ENCODE data around the gene CWC27.

CWC27 gene

GRCh38 chr5:64768358-64769312 is at the start of gene CWC27, which contains the start of gene SREK1IP1:
Gene CWC27 (plus strand): TSS chr5:64768930. CDS start chr5:64769147, 217 bp downstream.
Gene SREK1IP1 (minus strand): TSS chr5:64768691. CDS start chr5:64768517, 174 bp downstream.
- peak; percentile 85 for DNase-seq (ENCODE audit: low read depth)
- H3K4me3 ChIP-seq (ENCODE audit: low read depth, low read length), result peak within 1 kb of the TSS; percentile 84
- TF ChIP-seq, protein P1, sequence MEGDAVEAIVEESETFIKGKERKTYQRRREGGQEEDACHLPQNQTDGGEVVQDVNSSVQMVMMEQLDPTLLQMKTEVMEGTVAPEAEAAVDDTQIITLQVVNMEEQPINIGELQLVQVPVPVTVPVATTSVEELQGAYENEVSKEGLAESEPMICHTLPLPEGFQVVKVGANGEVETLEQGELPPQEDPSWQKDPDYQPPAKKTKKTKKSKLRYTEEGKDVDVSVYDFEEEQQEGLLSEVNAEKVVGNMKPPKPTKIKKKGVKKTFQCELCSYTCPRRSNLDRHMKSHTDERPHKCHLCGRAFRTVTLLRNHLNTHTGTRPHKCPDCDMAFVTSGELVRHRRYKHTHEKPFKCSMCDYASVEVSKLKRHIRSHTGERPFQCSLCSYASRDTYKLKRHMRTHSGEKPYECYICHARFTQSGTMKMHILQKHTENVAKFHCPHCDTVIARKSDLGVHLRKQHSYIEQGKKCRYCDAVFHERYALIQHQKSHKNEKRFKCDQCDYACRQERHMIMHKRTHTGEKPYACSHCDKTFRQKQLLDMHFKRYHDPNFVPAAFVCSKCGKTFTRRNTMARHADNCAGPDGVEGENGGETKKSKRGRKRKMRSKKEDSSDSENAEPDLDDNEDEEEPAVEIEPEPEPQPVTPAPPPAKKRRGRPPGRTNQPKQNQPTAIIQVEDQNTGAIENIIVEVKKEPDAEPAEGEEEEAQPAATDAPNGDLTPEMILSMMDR (IDR thresholded peaks at IDR 0.05; ENCODE audit: control insufficient read depth, extremely low read depth, insufficient read depth), result no peak

DNA sequence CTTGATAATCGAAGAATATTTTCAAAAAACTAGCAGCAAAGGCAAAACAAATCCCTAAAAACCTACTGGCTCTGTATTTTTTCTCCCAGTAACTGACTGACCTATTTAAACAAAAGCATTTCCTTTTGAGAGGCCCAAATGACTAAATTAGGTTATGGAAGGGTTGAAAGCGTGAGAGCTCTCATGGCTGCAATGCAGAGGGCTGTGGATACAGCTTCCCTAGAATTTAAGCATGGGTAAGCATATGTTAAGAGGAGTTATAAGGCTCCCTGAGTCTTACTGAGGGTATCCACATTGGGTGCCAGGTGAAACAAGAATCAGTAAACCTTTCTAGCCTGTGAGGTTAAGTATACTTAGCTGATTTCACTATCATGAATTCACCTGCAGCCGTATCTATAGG is 46.1 kb upstream of the CWC27 start:
- H3K4me3 ChIP-seq (ENCODE audit: low read depth, low read length), result no peak overlapping the region
- TF ChIP-seq, protein P1 (IDR thresholded peaks at IDR 0.05; ENCODE audit: control insufficient read depth, extremely low read depth, insufficient read depth), result no peak
- DNase-seq (ENCODE audit: low read depth), result no peak

DNA sequence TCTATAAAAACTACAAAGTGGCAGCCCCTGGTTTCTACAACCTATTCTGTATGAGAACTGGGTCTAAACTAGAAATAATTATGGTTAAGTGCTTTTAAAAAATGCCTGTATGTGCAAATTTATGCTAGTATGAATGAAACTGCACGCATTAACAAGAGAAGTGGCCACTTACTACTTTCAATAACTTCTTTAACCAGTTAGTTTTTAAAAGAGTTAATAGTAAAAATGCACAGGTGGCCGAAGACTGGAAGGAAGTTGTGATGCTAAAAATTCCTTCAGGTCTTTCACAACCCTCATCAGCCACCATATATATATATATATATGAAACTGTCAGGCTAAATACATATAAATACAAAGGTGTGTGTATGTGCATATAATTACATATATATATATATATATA is 41.6 kb upstream of the CWC27 start:
- no peak overlapping the region for H3K4me3 ChIP-seq (ENCODE audit: low read depth, low read length)
- DNase-seq (ENCODE audit: low read depth), result no peak
- TF ChIP-seq, protein P1 (IDR thresholded peaks at IDR 0.05; ENCODE audit: control insufficient read depth, extremely low read depth, insufficient read depth), result no peak

GRCh38 chr5:64742411-64742810 is 26.3 kb upstream of the CWC27 start:
- H3K4me3 ChIP-seq (ENCODE audit: low read depth, low read length), result no peak overlapping the region
- no peak for DNase-seq (ENCODE audit: low read depth)
- TF ChIP-seq, protein P1 (IDR thresholded peaks at IDR 0.05; ENCODE audit: control insufficient read depth, extremely low read depth, insufficient read depth), result no peak

DNA sequence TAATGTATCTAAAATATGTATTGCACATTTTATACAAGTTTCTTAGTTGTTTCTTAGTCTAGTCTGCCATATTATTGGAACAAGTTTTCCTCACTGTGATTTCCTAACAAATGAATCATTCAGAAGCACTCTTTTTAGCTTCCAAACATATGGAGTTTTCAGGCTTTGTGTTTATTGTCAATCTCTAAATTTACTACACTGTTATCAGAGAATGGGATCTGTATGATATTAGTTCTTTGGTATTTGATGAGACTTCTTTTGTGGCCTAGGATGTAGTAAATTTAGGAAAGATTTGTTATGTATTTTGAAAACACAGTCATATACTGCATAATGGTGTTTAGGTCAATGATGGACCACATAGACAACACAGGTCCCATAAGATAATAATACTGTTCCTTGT is 25.9 kb upstream of the CWC27 start:
- no peak for DNase-seq (ENCODE audit: low read depth)
- no peak overlapping the region for H3K4me3 ChIP-seq (ENCODE audit: low read depth, low read length)

DNA sequence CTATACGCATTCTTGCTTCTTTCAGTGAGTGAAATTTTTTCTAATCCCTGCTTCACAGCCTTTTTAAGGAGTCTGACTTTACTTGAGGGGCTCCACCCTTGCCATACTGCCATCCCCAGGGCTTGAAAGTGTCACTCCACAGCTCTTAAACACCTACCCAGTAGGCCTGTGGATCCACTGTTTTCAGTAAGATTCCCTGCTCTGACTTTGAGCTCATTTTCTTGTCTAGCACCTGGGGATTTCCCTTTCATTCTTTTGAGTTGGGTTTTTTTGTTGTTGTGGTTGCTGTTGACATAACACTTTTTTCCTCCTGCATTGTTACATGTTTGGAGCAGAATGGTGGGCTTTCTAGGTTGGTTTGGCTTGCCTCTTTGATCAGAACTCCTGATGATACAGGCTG is 23.8 kb upstream of the CWC27 start:
- no peak overlapping the region for H3K4me3 ChIP-seq (ENCODE audit: low read depth, low read length)
- TF ChIP-seq, protein P1 (IDR thresholded peaks at IDR 0.05; ENCODE audit: control insufficient read depth, extremely low read depth, insufficient read depth), result no peak
- no peak for DNase-seq (ENCODE audit: low read depth)

More for the DNA sequence above, 25.9 kb upstream of the CWC27 start:
- TF ChIP-seq, protein P1 (IDR thresholded peaks at IDR 0.05; ENCODE audit: control insufficient read depth, extremely low read depth, insufficient read depth), result no peak

Measured in LNCaP clone FGC (cell line).